Lung (tissue), 12 donors: ENCODE results near the gene ROR1. TPM values are rescaled to one million over a fixed set of nuclear protein-coding genes. Genes with fewer than 3 reads are reported as not detected.

Experiments used
- ATAC-seq: fragments of 200-7000 bp; cut with Tn5 transposase; one replicate; pipeline ENCODE4 v1.9.1; 2020; ENCODE audit warnings: moderate number of reproducible peaks; ENCODE audit not compliant: insufficient read depth, low FRiP score
- DNase-seq, 3 donors: peaks; one replicate each; pipeline ENCODE4 v3.0.0-alpha.2; 2013 to 2017
- H3K27ac ChIP-seq, 2 donors: one replicate each; pipeline ENCODE4 v1.5.1; 2013; ENCODE audit warnings: mild to moderate bottlenecking in 2 of 2, moderate library complexity in 2 of 2, control low read depth in 1 of 2, inconsistent platforms in 1 of 2, low read depth in 1 of 2, low read length in 1 of 2
- H3K27me3 ChIP-seq, 3 donors: one replicate each; pipeline ENCODE4 v1.5.1; 2013; ENCODE audit warnings: low read length in 2 of 3; ENCODE audit not compliant: control insufficient read depth in 3 of 3, insufficient read depth in 3 of 3
- H3K36me3 ChIP-seq, 4 donors: one replicate each; pipeline ENCODE4 v1.5.1; 2013; ENCODE audit warnings: low read length in 4 of 4, mild to moderate bottlenecking in 1 of 4, moderate library complexity in 1 of 4; ENCODE audit not compliant: control insufficient read depth in 4 of 4, insufficient read depth in 4 of 4
- H3K4me1 ChIP-seq, 5 donors: one replicate each; pipeline ENCODE4 v1.5.1; 2013; ENCODE audit warnings: low read length in 5 of 5, mild to moderate bottlenecking in 2 of 5, moderate library complexity in 1 of 5; ENCODE audit not compliant: control insufficient read depth in 5 of 5, insufficient read depth in 5 of 5
- H3K4me3 ChIP-seq: one replicate; pipeline ENCODE4 v1.5.1; 2013; ENCODE audit warnings: mild to moderate bottlenecking, control low read depth, moderate library complexity
- H3K9ac ChIP-seq, 2 donors: one replicate each; pipeline ENCODE4 v1.5.1; 2013; ENCODE audit warnings: low read length in 2 of 2, control low read depth in 1 of 2; ENCODE audit not compliant: insufficient read depth in 1 of 2
- H3K9me3 ChIP-seq, 4 donors: one replicate each; pipeline ENCODE4 v1.5.1; 2013; ENCODE audit warnings: low read length in 3 of 4, mild to moderate bottlenecking in 1 of 4, moderate library complexity in 1 of 4; ENCODE audit not compliant: control insufficient read depth in 4 of 4, insufficient read depth in 3 of 4
- WGBS, 2 donors: extraction: QIAGEN DNeasy Blood & Tissue Kit; methylation state at CpG; one replicate each; pipeline ENCODE4 v1.1.7; 2013; 5-methylcytosine and 5-hydroxymethylcytosine counted together
- polyA plus RNA-seq, 2 donors: library from polyadenylated mRNA; stranded (reverse); fragments of 200-250 nt; gene quantifications; one replicate each; pipeline ENCODE4 v1.2.1, GENCODE V29; 2013
- total RNA-seq, 2 donors: library from RNA; depleted of rRNA in 1 of 2; stranded (reverse); fragments of >200 nt in 1 of 2; gene quantifications; one replicate each; pipeline ENCODE4 v1.2.1, GENCODE V29; 2014 to 2021
- TF ChIP-seq, protein P1 (sequence below): IDR thresholded peaks from 2 replicates; pipeline ENCODE4 v1.5.1; 2012; ENCODE audit warnings: mild to moderate bottlenecking; ENCODE audit errors: control extremely low read depth, extremely low read depth
- donor health status: control.
- donor health status: control.
- donor health status: Bipolar disorder and iron deficiency.
- donor health status: healthy.
- donor health status: DM: yes; HTN: yes; CAD: no.

ROR1 gene
- total and polyA plus RNA-seq, 4 donors: 2.9 to 47.0 (median 14.0) TPM

- DNase-seq (no peak), ATAC-seq (no peak)
- TF ChIP-seq, protein P1, sequence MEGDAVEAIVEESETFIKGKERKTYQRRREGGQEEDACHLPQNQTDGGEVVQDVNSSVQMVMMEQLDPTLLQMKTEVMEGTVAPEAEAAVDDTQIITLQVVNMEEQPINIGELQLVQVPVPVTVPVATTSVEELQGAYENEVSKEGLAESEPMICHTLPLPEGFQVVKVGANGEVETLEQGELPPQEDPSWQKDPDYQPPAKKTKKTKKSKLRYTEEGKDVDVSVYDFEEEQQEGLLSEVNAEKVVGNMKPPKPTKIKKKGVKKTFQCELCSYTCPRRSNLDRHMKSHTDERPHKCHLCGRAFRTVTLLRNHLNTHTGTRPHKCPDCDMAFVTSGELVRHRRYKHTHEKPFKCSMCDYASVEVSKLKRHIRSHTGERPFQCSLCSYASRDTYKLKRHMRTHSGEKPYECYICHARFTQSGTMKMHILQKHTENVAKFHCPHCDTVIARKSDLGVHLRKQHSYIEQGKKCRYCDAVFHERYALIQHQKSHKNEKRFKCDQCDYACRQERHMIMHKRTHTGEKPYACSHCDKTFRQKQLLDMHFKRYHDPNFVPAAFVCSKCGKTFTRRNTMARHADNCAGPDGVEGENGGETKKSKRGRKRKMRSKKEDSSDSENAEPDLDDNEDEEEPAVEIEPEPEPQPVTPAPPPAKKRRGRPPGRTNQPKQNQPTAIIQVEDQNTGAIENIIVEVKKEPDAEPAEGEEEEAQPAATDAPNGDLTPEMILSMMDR: no peak
- H3K9ac ChIP-seq: no peak overlapping the region
- peaks cover 0 to 2% (median 0%) of the 10 kb centered on the region in 4 donors for H3K36me3 ChIP-seq
- no peak overlapping the region for H3K4me3 ChIP-seq
- H3K9me3 ChIP-seq: no peaks in the 10 kb centered on the region
- 65% methylated on average over 5 of the region's 5 CpGs for WGBS, 2 donors
- peaks cover 0 to 13% (median 0%) of the 10 kb centered on the region in 5 donors for H3K4me1 ChIP-seq
- no peak overlapping the region for H3K27ac ChIP-seq
- H3K27me3 ChIP-seq: no peaks in the 10 kb centered on the region
These were observed 319.1 kb downstream of the ROR1 start for GRCh38 chr1:64092851-64093371.

- DNase-seq (no peak), ATAC-seq (no peak)
- no peaks in the 10 kb centered on the region for H3K27me3 ChIP-seq
- no peaks in the 10 kb centered on the region for H3K9me3 ChIP-seq
- TF ChIP-seq, protein P1: no peak
- no peak overlapping the region for H3K27ac ChIP-seq
- no peak overlapping the region for H3K9ac ChIP-seq
- H3K4me3 ChIP-seq: no peak overlapping the region
- H3K4me1 ChIP-seq: peaks cover 0 to 15% (median 4%) of the 10 kb centered on the region in 5 donors
- H3K36me3 ChIP-seq: peaks cover 0 to 2% (median 0%) of the 10 kb centered on the region in 4 donors
These were observed 320.1 kb downstream of the ROR1 start for GRCh38 chr1:64093941-64094340.

- Histone ChIP-seq H3K4me3 (no peak overlapping the region), H3K27ac (no peak overlapping the region), H3K36me3 (peaks cover 0 to 2% (median 0%) of the 10 kb centered on the region in 4 donors), H3K4me1 (peaks cover 0 to 21% (median 7%) of the 10 kb centered on the region in 5 donors), H3K9ac (no peak overlapping the region), H3K9me3 (no peaks in the 10 kb centered on the region), H3K27me3 (no peaks in the 10 kb centered on the region)
- TF ChIP-seq, protein P1: no peak
- DNase-seq (no peak), ATAC-seq (no peak)
- WGBS, 2 donors: 35 to 60% methylated on average over 1 of the region's 1 CpG
These were observed 322.0 kb downstream of the ROR1 start for GRCh38 chr1:64095832-64096231.

- TF ChIP-seq, protein P1: no peak
- DNase-seq (no peak), ATAC-seq (no peak)
- H3K4me1 ChIP-seq: peaks cover 0 to 21% (median 4%) of the 10 kb centered on the region in 5 donors
- WGBS, 2 donors: 80 to 91% methylated on average over 4 of the region's 4 CpGs
- H3K9ac ChIP-seq: no peak overlapping the region
- no peaks in the 10 kb centered on the region for H3K9me3 ChIP-seq
- no peak overlapping the region for H3K4me3 ChIP-seq
- H3K27ac ChIP-seq: no peak overlapping the region
- H3K36me3 ChIP-seq: no peaks in the 10 kb centered on the region
- no peaks in the 10 kb centered on the region for H3K27me3 ChIP-seq
These were observed 324.0 kb downstream of the ROR1 start for GRCh38 chr1:64097859-64098258.
